ENCODE data around the gene BANP. TPM values are rescaled to one million over a fixed set of nuclear protein-coding genes. Genes with fewer than 3 reads are reported as not detected.

Gene BANP
- total RNA-seq, 1 donor = 25.9 TPM

DNA sequence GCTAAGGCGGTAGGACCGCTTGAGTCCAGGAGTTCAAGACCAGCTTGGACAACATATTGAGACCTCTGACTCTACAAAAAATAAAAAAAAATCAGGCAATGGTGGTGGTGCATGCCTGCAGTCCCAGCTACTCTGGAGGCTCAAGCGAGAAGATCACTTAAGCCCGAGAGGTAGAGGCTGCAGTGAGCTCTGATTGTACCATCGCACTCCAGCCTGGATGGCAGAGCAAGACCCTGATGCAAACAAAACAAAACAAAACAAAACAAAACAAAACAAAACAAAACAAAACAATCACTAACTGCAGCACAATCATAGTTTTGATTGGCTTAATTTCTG is 2.5 kb upstream of the BANP start:
- TF ChIP-seq, protein P1, sequence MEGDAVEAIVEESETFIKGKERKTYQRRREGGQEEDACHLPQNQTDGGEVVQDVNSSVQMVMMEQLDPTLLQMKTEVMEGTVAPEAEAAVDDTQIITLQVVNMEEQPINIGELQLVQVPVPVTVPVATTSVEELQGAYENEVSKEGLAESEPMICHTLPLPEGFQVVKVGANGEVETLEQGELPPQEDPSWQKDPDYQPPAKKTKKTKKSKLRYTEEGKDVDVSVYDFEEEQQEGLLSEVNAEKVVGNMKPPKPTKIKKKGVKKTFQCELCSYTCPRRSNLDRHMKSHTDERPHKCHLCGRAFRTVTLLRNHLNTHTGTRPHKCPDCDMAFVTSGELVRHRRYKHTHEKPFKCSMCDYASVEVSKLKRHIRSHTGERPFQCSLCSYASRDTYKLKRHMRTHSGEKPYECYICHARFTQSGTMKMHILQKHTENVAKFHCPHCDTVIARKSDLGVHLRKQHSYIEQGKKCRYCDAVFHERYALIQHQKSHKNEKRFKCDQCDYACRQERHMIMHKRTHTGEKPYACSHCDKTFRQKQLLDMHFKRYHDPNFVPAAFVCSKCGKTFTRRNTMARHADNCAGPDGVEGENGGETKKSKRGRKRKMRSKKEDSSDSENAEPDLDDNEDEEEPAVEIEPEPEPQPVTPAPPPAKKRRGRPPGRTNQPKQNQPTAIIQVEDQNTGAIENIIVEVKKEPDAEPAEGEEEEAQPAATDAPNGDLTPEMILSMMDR (IDR thresholded peaks at IDR 0.05; ENCODE audit: insufficient read depth, low read depth, low read length) = no peak
- H3K4me3 ChIP-seq (ENCODE audit: low read depth, low read length) = no peak overlapping the region
- no peak for DNase-seq (ENCODE audit: low read depth)

DNA sequence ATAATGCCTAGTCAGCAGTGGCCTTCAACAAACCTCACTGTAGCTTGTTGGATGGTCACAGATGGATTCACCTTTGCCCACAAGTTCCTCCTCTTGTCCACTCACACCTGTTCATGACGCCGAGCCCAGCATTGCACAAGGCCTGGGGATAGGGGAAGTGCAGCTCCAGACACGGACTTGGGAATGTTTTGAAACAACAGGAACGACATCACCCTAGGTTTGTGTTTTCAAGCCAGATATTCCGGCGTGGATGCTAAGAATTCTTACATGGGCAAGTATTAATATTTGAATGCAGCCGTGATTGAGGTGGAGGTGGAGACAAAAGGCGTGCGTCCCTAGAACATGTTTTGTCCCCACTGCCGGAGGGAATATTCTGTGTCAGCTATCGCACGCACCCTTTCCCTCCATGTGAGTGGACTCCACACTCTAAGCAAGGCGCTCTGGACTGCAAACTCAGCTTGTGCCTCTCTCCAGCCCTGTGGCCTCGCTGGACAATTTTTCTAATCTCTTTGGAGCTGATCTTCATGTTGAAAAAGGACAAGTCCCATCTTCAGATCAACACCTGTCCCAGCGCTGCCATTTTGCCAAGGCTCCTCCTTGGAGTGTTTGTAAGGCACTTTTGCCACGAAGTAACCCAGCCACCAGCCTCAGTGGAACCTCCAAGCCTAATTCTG is 2.0 kb upstream of the BANP start:
- TF ChIP-seq, protein P1 (IDR thresholded peaks at IDR 0.05; ENCODE audit: insufficient read depth, low read depth, low read length) = no peak
- DNase-seq (ENCODE audit: low read depth) = no peak
- H3K4me3 ChIP-seq (ENCODE audit: low read depth, low read length) = peak overlapping the region; percentile 23

DNA sequence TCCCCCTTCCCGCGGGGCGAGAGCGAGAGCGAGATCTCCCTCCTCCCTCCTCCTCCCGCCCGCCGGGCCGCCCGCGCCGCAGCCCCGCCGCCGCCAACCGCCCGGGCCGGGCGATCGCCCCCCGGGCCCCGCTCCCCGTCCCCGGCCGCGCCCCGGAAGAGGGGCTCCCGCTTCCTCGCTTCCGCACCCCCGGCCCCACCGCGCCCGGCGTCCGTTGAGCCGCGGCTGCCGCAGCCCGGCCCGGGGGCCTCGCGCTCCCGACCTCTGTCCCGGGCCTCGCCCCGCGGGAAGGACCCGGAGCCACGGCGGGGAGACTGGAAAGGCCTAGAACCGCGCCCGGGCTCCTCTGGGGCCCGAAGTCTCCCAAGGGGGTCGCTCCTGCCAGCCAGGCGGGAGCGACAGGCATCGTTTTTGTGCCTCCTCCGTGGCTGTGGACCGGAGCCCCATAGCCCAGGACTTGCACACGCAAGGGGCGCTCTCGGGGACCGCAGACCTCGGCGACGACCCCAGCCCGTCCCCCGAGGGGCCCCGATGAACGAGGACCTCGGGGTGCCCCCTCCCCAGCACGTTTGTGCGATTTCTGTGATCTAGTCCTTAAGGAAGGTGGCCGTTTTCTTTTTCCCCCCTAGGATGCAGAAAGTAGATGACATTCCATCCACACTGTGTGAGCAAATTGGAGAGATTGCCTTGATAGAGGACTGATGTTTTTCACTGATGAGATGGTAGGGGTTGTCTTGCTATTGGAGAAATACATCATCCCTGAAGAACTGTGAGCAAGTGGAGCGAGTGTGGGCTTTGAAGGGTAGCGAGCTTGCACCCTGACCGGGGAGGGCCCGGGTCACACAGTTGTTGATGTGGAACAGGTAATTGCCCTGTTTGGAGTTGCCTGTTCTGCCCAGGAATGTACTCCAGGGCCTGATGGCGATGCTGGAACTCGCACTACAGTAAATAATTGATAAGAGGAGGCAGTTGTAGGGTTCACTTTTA is 611 bp downstream of the BANP start:
- peak overlapping the region; percentile 89 for H3K4me3 ChIP-seq (ENCODE audit: low read depth, low read length)
- TF ChIP-seq, protein P1 (IDR thresholded peaks at IDR 0.05; ENCODE audit: insufficient read depth, low read depth, low read length) = peak; percentile 9
- no peak for DNase-seq (ENCODE audit: low read depth)

DNA sequence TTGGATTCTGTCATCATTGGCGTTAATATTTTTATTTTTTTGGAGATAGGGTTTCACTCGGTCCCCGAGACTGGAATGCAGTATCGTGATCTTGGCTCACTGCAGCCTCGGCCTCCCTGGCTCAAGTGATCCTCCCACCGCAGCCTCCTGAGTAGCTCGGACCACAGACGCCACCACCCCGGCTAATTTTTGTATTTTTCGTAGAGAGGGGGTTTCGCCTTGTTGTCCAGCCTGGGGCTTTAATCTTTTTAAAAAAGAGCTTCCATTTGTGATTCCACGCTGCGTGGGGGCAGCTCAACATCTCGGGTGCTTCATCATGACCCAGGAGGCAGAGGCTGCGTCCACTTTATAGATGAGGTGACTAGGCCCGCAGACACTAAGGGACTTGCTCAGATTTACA is 1.5 kb downstream of the BANP start:
- DNase-seq (ENCODE audit: low read depth) = no peak
- peak overlapping the region; percentile 89 for H3K4me3 ChIP-seq (ENCODE audit: low read depth, low read length)
- TF ChIP-seq, protein P1 (IDR thresholded peaks at IDR 0.05; ENCODE audit: insufficient read depth, low read depth, low read length) = no peak

DNA sequence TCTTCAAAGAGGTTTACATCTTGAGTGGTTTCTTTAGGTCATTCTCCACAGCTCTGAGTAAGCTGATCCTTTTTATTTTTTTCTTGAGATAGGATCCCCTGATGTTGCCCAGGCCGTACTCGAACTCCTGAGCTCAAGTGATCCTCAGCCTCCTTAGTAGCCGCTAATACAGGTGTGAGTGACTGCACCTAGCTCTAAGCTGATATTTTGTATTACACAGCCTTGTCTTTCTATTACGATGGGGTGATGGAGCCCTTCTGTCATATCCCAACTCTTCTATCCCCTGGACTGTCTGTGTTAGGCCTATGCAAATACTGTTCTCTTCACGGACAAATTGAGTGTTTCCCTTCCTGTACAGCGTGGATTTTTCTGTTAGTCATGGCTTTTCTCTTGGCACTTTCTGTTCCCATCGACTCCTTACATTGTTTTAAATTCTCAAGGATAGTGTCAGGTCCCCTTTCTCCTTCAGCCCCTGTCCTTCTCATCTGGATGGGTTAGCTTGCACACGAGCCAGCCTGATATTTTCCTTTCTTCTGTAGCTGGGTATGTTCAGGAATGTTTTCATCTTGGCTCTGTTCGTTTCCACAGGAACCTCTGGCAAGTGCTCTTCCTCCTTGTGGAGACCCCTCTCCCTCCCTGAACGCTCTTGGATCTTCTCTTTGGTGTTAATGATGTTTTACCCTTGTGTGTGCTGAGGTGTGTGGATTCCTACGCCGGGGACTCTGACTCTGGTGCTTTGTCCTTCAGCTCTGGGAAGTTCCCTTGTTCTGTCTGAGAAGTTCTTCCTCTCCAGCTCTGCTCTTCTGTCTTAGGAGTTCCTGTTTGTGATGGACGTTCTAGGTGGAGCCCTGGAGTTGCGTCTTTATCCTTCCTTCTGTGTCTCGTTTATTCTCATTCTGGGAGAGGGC is 2.3 kb downstream of the BANP start:
- TF ChIP-seq, protein P1 (IDR thresholded peaks at IDR 0.05; ENCODE audit: insufficient read depth, low read depth, low read length) = no peak
- no peak overlapping the region for H3K4me3 ChIP-seq (ENCODE audit: low read depth, low read length)
- DNase-seq (ENCODE audit: low read depth) = no peak

DNA sequence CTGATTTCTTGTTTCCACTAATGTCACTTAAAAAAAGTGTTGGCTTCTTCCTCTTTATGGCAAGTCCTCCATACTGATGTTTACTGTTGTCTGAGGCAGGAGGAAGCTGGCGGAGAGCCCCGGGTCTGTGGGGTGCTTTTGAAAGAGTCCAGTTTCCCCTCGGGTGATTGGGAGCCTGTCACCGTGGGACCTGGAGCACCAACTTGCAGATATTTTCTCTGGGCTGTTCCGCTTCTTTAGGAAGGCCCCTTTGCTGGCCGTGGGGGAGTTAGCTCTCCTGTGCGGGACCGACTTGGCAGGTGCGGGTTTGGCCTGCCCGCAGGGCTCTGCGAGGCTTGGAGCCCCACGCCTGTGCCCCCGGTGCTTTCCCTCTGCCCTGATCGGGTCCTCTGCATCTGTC is 3.1 kb downstream of the BANP start:
- TF ChIP-seq, protein P1 (IDR thresholded peaks at IDR 0.05; ENCODE audit: insufficient read depth, low read depth, low read length) = no peak
- H3K4me3 ChIP-seq (ENCODE audit: low read depth, low read length) = no peak overlapping the region
- DNase-seq (ENCODE audit: low read depth) = no peak
